SKM-1 treated with dmso at 0.1 percent for 144 hours (cell line): ENCODE data around the gene CIAPIN1.

Experiments used
- DNase-seq: peaks from one replicate; lab custom pipeline; 2025; ENCODE audit not compliant: unreplicated experiment; lab: John Stamatoyannopoulos, UW

CIAPIN1 gene

GRCh38 chr16:57384248-57385070, 62.7 kb downstream of the CIAPIN1 start:
- peak; percentile 62 for DNase-seq

GRCh38 chr16:57383276-57384247, 63.6 kb downstream of the CIAPIN1 start:
- no peak for DNase-seq

GRCh38 chr16:57382535-57383275, 64.5 kb downstream of the CIAPIN1 start:
- no peak for DNase-seq

GRCh38 chr16:57381791-57382534, 65.2 kb downstream of the CIAPIN1 start:
- DNase-seq, result no peak

GRCh38 chr16:57380671-57381462, 66.3 kb downstream of the CIAPIN1 start:
- DNase-seq, result no peak

DNA sequence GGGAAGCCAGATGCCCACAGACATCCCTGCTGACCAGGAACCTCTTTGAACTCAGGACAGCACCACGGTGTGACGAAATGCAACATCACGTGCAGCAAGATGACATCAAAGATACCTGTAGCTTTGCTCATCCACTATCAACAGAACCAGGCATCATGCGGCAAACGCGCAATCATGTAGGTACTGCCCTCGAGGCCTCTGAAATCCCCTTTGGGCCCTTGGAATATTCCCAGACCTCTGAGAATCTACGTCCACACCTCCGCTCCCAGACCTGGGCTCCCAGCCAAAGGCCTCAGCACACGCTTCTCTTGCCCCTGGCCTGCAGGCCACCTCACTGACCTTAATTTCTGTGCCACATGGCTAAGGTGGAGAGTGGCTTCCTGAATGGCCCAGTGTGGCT, 67.6 kb downstream of the CIAPIN1 start:
- no peak for DNase-seq
